Fibroblast of mammary gland (primary cell): ENCODE data around the gene TMEM179B.

Source experiments
- DNase-seq: peaks from one replicate; pipeline ENCODE4 v3.0.0-alpha.2; 2010; ENCODE audit warnings: low read depth
- H3K4me3 ChIP-seq: 2 replicates; pipeline ENCODE4 v1.5.1; 2011; ENCODE audit warnings: low read depth, mild to moderate bottlenecking, low read length, moderate library complexity; ENCODE audit not compliant: control insufficient read depth
- CTCF ChIP-seq: conservative IDR thresholded peaks from 2 replicates; pipeline ENCODE4 v1.5.1; 2011; ENCODE audit warnings: low read depth, low read length, inconsistent platforms; ENCODE audit not compliant: control insufficient read depth, insufficient read depth

Gene TMEM179B

GRCh38 chr11:62775646-62776045 lies 11.6 kb upstream of the TMEM179B start:
- TF ChIP-seq CTCF = no peak
- no peak for DNase-seq
- H3K4me3 ChIP-seq = no peak overlapping the region

DNA sequence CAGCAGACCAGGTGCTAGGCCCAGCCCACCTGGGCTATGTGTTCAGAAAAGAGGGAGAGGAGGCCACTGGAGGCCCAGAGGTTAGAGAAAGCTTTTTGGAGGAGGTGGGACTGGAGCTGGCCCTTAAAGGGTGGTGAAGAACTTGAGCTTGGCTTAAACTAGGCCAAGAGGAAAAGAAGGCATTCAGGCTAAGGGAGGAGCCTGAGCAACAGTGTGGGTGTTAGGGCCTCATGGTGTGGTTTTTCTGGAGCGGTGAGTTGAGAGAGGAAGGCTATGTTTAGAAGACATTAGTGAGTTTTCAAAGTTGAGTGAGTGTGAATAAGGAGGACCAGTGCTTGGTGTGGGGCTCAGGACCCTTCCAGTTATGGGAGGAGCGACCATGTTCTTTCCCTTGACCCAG lies 9.8 kb upstream of the TMEM179B start:
- TF ChIP-seq CTCF = no peak
- no peak overlapping the region for H3K4me3 ChIP-seq
- DNase-seq = no peak

DNA sequence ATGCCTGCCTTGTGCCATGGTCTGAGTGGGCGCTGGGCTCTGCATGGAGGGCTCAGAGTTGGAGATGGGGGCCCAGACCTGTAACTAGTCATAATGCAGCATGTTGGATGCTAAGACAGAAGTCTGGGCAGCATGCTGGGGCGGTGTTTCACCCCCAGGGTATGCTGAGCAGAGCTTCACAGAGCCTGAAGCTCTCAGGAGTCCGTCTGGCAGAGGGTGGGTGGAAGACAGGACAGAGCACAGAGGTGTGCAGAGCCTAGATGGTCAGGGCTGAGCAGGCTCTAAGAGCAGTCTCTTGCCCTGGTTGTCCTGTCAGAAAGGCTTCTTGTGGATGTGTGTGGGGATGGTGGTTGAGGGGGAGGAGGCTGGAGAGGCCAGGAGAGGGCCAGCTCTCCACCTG lies 8.8 kb upstream of the TMEM179B start:
- no peak overlapping the region for H3K4me3 ChIP-seq
- no peak for DNase-seq
- TF ChIP-seq CTCF = no peak

DNA sequence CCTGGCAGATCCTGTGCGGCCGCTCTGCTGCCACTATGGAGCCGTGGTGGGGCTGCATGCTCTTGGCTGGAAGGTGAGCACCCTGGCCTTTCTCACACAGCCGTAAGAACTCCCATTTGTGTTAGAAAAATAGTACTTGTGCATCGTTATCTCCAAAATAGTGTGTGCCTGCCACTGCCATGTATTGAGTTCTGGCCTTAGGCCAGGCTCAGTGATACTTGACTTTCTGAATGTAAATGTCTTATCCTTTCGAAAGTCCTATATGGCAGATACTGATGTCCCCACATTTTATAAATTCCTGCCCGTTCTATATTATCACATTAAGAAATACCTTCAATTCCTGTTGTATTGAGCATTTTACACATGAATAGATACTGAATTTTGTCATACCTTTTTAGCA lies 4.4 kb upstream of the TMEM179B start:
- TF ChIP-seq CTCF = no peak
- no peak for DNase-seq

DNA sequence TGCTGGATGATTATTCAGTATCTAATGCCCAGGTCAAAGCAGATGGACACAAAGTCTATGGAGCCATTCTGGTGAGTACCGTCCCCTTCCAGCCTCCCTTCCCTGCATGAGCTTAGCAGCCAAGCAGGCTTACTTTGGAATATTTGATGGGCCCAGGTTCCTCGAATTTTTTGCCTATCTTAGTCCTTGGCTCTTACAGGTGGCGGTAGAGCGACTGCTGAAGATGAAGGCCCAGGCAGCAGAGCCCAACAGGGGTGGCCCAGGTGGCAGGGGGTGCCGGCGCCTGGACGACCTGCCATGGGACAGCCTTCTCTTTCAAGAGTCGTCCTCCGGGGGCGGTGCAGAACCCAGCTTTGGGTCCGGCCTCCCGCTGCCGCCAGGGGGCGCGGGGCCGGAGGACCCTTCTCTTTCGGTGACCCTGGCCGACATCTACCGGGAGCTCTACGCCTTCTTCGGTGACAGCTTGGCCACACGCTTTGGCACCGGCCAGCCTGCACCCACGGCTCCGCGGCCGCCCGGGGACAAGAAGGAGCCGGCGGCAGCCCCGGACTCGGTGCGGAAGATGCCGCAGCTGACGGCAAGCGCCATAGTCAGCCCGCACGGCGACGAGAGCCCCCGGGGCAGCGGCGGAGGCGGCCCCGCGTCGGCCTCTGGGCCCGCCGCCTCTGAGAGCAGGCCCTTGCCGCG lies 741 bp upstream of the TMEM179B start:
- TF ChIP-seq CTCF = peak; percentile 90
- H3K4me3 ChIP-seq = peak overlapping the region; percentile 93
- peak; percentile 68 for DNase-seq

More for the DNA sequence above, 4.4 kb upstream of the TMEM179B start:
- no peak overlapping the region for H3K4me3 ChIP-seq

GRCh38 chr11:62788991-62789390 lies 1.8 kb downstream of the TMEM179B start:
- H3K4me3 ChIP-seq = no peak overlapping the region
- no peak for TF ChIP-seq CTCF
- DNase-seq = no peak

DNA sequence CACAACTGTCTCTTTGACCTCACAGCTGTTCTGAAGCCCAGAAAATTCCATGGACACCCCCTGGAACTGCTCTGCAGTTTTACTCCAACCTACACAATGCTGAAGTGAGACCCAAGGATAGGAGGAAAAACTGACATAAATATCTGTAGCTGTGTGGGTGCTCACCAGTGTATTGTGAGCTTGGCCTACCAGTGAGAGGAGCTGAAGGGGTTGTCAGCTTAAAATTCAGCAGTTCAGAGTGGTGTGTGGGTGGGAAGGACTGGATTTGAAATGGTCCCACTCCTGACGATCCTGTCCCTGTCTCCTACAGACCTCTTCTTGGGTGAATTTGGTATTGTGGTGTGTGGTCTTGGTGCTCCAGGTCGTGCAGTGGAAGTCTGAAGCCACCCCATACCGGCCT lies 2.4 kb downstream of the TMEM179B start:
- no peak overlapping the region for H3K4me3 ChIP-seq
- no peak for TF ChIP-seq CTCF
- no peak for DNase-seq
